SK-N-SH (cell line): ENCODE data around the gene CENPX. TPM values are rescaled to one million over a fixed set of nuclear protein-coding genes. Genes with fewer than 3 reads are reported as not detected.

Source experiments
- CHD2 ChIP-seq: fragments of 150-350 bp; IDR thresholded peaks from 2 replicates; pipeline ENCODE4 v1.6.1; 2018; ENCODE audit warnings: low read length; ENCODE audit not compliant: partially characterized antibody
- ELF1 ChIP-seq: IDR thresholded peaks from 2 replicates; pipeline ENCODE4 v1.4.0; 2012
- EP300 ChIP-seq, 2 experiments: IDR thresholded peaks; 2 replicates each; pipeline versions ENCODE4 v1.4.0 to v1.6.1; 2012; ENCODE audit warnings: borderline replicate concordance in 1 of 2, low read depth in 1 of 2, low read length in 1 of 2
- FOSL2 ChIP-seq: IDR thresholded peaks from 2 replicates; pipeline ENCODE4 v1.4.0; 2012; ENCODE audit warnings: low read depth, mild to moderate bottlenecking, moderate library complexity, borderline replicate concordance
- GABPA ChIP-seq: IDR thresholded peaks from 2 replicates; pipeline ENCODE4 v1.4.0; 2012; ENCODE audit warnings: low read depth, mild to moderate bottlenecking
- JUND ChIP-seq: IDR thresholded peaks from 2 replicates; pipeline ENCODE4 v1.4.0; 2012
- PBX3 ChIP-seq: IDR thresholded peaks from 2 replicates; pipeline ENCODE4; 2012
- REST ChIP-seq: IDR thresholded peaks from 2 replicates; pipeline ENCODE4 v1.6.1; 2012; ENCODE audit warnings: mild to moderate bottlenecking, low read depth, low read length, moderate library complexity
- RXRA ChIP-seq: IDR thresholded peaks from 2 replicates; pipeline ENCODE4 v1.4.0; 2012; ENCODE audit warnings: low read depth, mild to moderate bottlenecking, borderline replicate concordance
- SMC3 ChIP-seq: IDR thresholded peaks from 2 replicates; pipeline ENCODE4 v1.6.1; 2012; ENCODE audit warnings: low read depth, low read length, improper control_type of control experiment
- TAF1 ChIP-seq: IDR thresholded peaks from 2 replicates; pipeline ENCODE4 v1.6.1; 2012; ENCODE audit warnings: low read depth, mild to moderate bottlenecking, low read length, moderate library complexity, borderline replicate concordance
- TCF12 ChIP-seq: IDR thresholded peaks from 2 replicates; pipeline ENCODE4 v1.4.0; 2012
- USF1 ChIP-seq: IDR thresholded peaks from 2 replicates; pipeline ENCODE4 v1.4.0; 2012; ENCODE audit warnings: low read depth, borderline replicate concordance
- YY1 ChIP-seq: IDR thresholded peaks from 2 replicates; pipeline ENCODE4 v1.4.0; 2012; ENCODE audit warnings: low read depth, mild to moderate bottlenecking
- ZBTB33 ChIP-seq: IDR thresholded peaks from 2 replicates; pipeline ENCODE4 v1.4.0; 2012; ENCODE audit warnings: low read depth, borderline replicate concordance
- polyA plus RNA-seq, 3 experiments: library from polyadenylated mRNA; depleted of rRNA; stranded (reverse); fragments of >200 nt; gene quantifications; 2 replicates each; pipeline ENCODE4 v1.2.3, GENCODE V29; 2012

CENPX gene
- polyA plus RNA-seq, 1 of the 3 experiments (the other 2 are of a cell fraction): 255 TPM

- TF ChIP-seq REST (peak; percentile 79; the same call in 1 of the 2 replicates), USF1 (peak; percentile 98), RXRA (no peak), ZBTB33 (no peak), SMC3 (0 out of 2 replicates have a peak, but pooled peaks have one; percentile 11), EP300 (IDR thresholded peaks at IDR 0.05; ENCODE audit: borderline replicate concordance in 1 of 2, low read depth in 1 of 2, low read length in 1 of 2) (peak in 1 of 2 experiments; percentile 48; a peak in 2 of 4 replicates), JUND (no peak), FOSL2 (no peak; the same call in 1 of the 2 replicates), TAF1 (peak; percentile 96), CHD2 (peak; percentile 73), YY1 (peak; percentile 94), TCF12 (no peak), GABPA (peak; percentile 72), ELF1 (peak; percentile 99), PBX3 (no peak)
Observed at GRCh38 chr17:81977211-81977808, 45.4 kb downstream of the CENPX start, which contains the start of gene ASPSCR1 (continued).
